Colon (tissue), 2 donors: ENCODE data around the gene CLEC16A.

Experiments used
- FAIRE-seq: peaks from 2 replicates; lab custom pipeline; 2012; peaks lifted over from hg19 to GRCh38; lab: Jason Lieb, UNC
- donor health status: control.
- donor health status: control.

Gene CLEC16A

GRCh38 chr16:11225677-11226549, 281.5 kb downstream of the CLEC16A start:
- no peak for FAIRE-seq

DNA sequence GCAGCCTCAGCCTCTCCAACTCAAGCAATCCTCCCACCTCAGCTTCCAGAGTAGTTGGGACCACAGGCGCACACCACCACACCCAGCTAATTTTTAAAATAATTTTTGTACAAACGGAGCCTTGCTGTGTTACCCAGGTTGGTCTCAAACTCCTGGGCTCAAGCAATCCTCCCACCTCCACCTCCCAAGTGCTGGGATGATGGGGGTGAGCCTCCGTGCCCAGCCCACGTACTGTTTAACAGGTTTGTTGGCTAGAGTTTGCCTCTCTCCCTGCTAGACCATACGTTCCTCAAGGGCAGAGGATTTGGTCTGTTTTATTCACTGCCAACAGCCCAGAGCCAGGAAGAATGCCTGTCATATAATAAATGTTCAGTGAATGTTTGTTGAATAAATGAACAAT, 285.1 kb downstream of the CLEC16A start:
- FAIRE-seq, result no peak

DNA sequence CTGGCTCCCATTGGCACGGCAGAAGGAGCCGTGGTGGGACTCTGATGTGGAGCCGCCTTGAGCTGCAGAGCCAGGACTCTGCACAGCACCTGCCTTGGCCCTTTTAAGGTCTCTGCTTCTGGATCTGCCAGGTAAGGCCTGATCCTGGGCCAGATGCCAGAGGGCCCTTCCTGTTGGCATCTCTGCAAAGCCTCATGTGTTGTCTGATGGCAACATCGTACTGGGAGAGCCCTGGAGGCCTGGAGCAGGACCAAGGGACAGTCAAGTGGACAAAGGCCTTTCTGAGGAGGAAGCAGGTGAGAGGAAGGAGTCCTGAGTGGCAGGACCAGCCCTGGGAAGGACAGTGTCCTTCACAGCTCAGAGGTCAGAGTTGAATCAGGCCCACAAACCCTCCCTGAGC, 285.5 kb downstream of the CLEC16A start:
- no peak for FAIRE-seq

- no peak for FAIRE-seq
These were observed 287.1 kb downstream of the CLEC16A start for GRCh38 chr16:11231367-11231970.
